HUES64 (cell line): ENCODE results near the gene CACNA1C.
"Not testable (repeated sequence)": the region's sequence is repeated elsewhere in the genome, so short reads cannot be mapped to it uniquely, and the experiment has no call there.

Experiments used
- H3K27ac ChIP-seq: 2 replicates; pipeline ENCODE4 v1.7.0; 2013; ENCODE audit warnings: low read depth, low read length, inconsistent platforms
- H3K27me3 ChIP-seq: 2 replicates; pipeline ENCODE4 v1.6.1; 2013; ENCODE audit warnings: mild to moderate bottlenecking, low read length; ENCODE audit not compliant: insufficient read depth
- H3K36me3 ChIP-seq: 2 replicates; pipeline ENCODE4 v1.6.1; 2013; ENCODE audit warnings: mild to moderate bottlenecking, low read length; ENCODE audit not compliant: insufficient read depth
- H3K4me1 ChIP-seq: 2 replicates; pipeline ENCODE4 v1.6.1; 2013; ENCODE audit warnings: mild to moderate bottlenecking, low read length, moderate library complexity; ENCODE audit not compliant: insufficient read depth
- H3K4me3 ChIP-seq: 2 replicates; pipeline ENCODE4 v1.5.1; 2013; ENCODE audit warnings: mild to moderate bottlenecking, low read length, moderate library complexity
- H3K9ac ChIP-seq: 2 replicates; pipeline ENCODE4 v1.6.1; 2013; ENCODE audit warnings: mild to moderate bottlenecking, low read depth, low read length
- H3K9me3 ChIP-seq: 2 replicates; pipeline ENCODE4 v1.6.1; 2013; ENCODE audit warnings: low read depth, low read length; ENCODE audit not compliant: insufficient read depth
- WGBS: fragments of 150-250, 120-280 bp; methylation state at CpG from one replicate; pipeline ENCODE4 v1.1.7; 2013; ENCODE audit warnings: missing lambda C conversion rate; 5-methylcytosine and 5-hydroxymethylcytosine counted together

Gene CACNA1C

GRCh38 chr12:2678426-2678825 is 625.6 kb downstream of the CACNA1C start:
- 91% methylated on average over 11 of the region's 11 CpGs for WGBS
- no peaks in the 10 kb centered on the region for H3K36me3 ChIP-seq
- H3K9me3 ChIP-seq, result no peaks in the 10 kb centered on the region
- H3K4me3 ChIP-seq, result no peak overlapping the region
- no peak overlapping the region for H3K9ac ChIP-seq
- H3K27ac ChIP-seq, result no peak overlapping the region
- no peaks in the 10 kb centered on the region for H3K27me3 ChIP-seq
- H3K4me1 ChIP-seq, result no peaks in the 10 kb centered on the region

- Histone ChIP-seq H3K36me3 (no peaks in the 10 kb centered on the region), H3K9me3 (no peaks in the 10 kb centered on the region), H3K27me3 (no peaks in the 10 kb centered on the region), H3K27ac (no peak overlapping the region), H3K4me3 (no peak overlapping the region), H3K9ac (no peak overlapping the region), H3K4me1 (peaks cover 7% of the 10 kb centered on the region; the same call in 1 of the 2 replicates)
- WGBS, result 90% methylated on average over 33 of the region's 33 CpGs
Measured at GRCh38 chr12:2679068-2679815, 626.5 kb downstream of the CACNA1C start.

- no peak overlapping the region for H3K4me3 ChIP-seq
- no peaks in the 10 kb centered on the region for H3K9me3 ChIP-seq
- WGBS, result 89% methylated on average over 18 of the region's 18 CpGs
- no peaks in the 10 kb centered on the region for H3K27me3 ChIP-seq
- H3K4me1 ChIP-seq, result peaks cover 7% of the 10 kb centered on the region; the same call in 1 of the 2 replicates
- no peak overlapping the region for H3K9ac ChIP-seq
- no peak overlapping the region for H3K27ac ChIP-seq
- H3K36me3 ChIP-seq, result no peaks in the 10 kb centered on the region
Measured at GRCh38 chr12:2679816-2680675, 627.3 kb downstream of the CACNA1C start.

GRCh38 chr12:2680676-2681039 is 627.9 kb downstream of the CACNA1C start:
- H3K36me3 ChIP-seq, result no peaks in the 10 kb centered on the region
- WGBS, result 81% methylated on average over 3 of the region's 3 CpGs
- no peaks in the 10 kb centered on the region for H3K9me3 ChIP-seq
- no peaks in the 10 kb centered on the region for H3K27me3 ChIP-seq
- no peak overlapping the region for H3K9ac ChIP-seq
- H3K4me3 ChIP-seq, result no peak overlapping the region
- H3K4me1 ChIP-seq, result peaks cover 7% of the 10 kb centered on the region; the same call in 1 of the 2 replicates
- H3K27ac ChIP-seq, result no peak overlapping the region

- 68% methylated on average over 12 of the region's 12 CpGs for WGBS
- Histone ChIP-seq H3K4me1 (peaks cover 7% of the 10 kb centered on the region; the same call in 1 of the 2 replicates), H3K9ac (no peak overlapping the region), H3K4me3 (no peak overlapping the region), H3K27me3 (no peaks in the 10 kb centered on the region), H3K36me3 (no peaks in the 10 kb centered on the region), H3K9me3 (no peaks in the 10 kb centered on the region), H3K27ac (no peak overlapping the region)
Measured at GRCh38 chr12:2681450-2682205, 628.8 kb downstream of the CACNA1C start.

GRCh38 chr12:2682296-2683251 is 629.8 kb downstream of the CACNA1C start:
- Histone ChIP-seq H3K36me3 (no peaks in the 10 kb centered on the region), H3K9me3 (no peaks in the 10 kb centered on the region), H3K27me3 (no peaks in the 10 kb centered on the region), H3K4me1 (peaks cover 7% of the 10 kb centered on the region; the same call in 1 of the 2 replicates), H3K27ac (no peak overlapping the region), H3K4me3 (no peak overlapping the region), H3K9ac (no peak overlapping the region)
- 78% methylated on average over 8 of the region's 10 CpGs for WGBS

GRCh38 chr12:2683283-2684025 is 630.7 kb downstream of the CACNA1C start:
- WGBS, result 50% methylated on average over 12 of the region's 12 CpGs
- Histone ChIP-seq H3K9me3 (no peaks in the 10 kb centered on the region), H3K36me3 (no peaks in the 10 kb centered on the region), H3K9ac (no peak overlapping the region), H3K27me3 (no peaks in the 10 kb centered on the region), H3K4me1 (peaks cover 7% of the 10 kb centered on the region; the same call in 1 of the 2 replicates), H3K4me3 (no peak overlapping the region), H3K27ac (no peak overlapping the region)

GRCh38 chr12:2684026-2684325 is 631.2 kb downstream of the CACNA1C start:
- H3K9ac ChIP-seq, H3K27me3 ChIP-seq, H3K27ac ChIP-seq, H3K9me3 ChIP-seq, H3K4me1 ChIP-seq, H3K36me3 ChIP-seq, H3K4me3 ChIP-seq: not testable (repeated sequence)
- WGBS, result 70% methylated on average over 6 of the region's 6 CpGs

GRCh38 chr12:2685620-2686279 is 633.0 kb downstream of the CACNA1C start:
- 90% methylated on average over 20 of the region's 20 CpGs for WGBS
- not testable (repeated sequence) for H3K4me1 ChIP-seq

More at GRCh38 chr12:2685620-2686279, 633.0 kb downstream of the CACNA1C start:
- not testable (repeated sequence) for H3K27me3 ChIP-seq, H3K9me3 ChIP-seq, H3K36me3 ChIP-seq, H3K27ac ChIP-seq, H3K9ac ChIP-seq, H3K4me3 ChIP-seq
